ENCODE results near the gene WDR72. TPM values are rescaled to one million over a fixed set of nuclear protein-coding genes. Genes with fewer than 3 reads are reported as not detected.
"Not testable (repeated sequence)": the region's sequence is repeated elsewhere in the genome, so short reads cannot be mapped to it uniquely, and the experiment has no call there.

WDR72 gene
- total and polyA plus RNA-seq, 2 of the 4 experiments (the other 2 are of a cell fraction) = not detected

GRCh38 chr15:53786401-53786800 lies 26.9 kb upstream of the WDR72 start:
- Histone ChIP-seq H4K5ac (ENCODE audit: low read depth, low read length) (no peak overlapping the region), H3K79me1 (ENCODE audit: low read depth in 1 of 2, low read length in 2 of 2) (no peaks in the 10 kb centered on the region), H2BK120ac (ENCODE audit: low read depth, low read length) (no peak overlapping the region), H3K9ac (ENCODE audit: low read depth, low read length) (no peak overlapping the region), H4K91ac (ENCODE audit: insufficient read depth, low read depth, low read length) (no peak overlapping the region), H3K14ac (replicated peaks; ENCODE audit: low read depth, low read length) (no peak overlapping the region), H2AK5ac (ENCODE audit: low read depth, low read length) (no peak overlapping the region), H3K18ac (ENCODE audit: low read depth, low read length) (no peak overlapping the region), H3K4me1 (ENCODE audit: control insufficient read depth, insufficient read depth, low read length) (no peaks in the 10 kb centered on the region), H3K36me3 (ENCODE audit: control insufficient read depth, insufficient read depth, low read length) (no peaks in the 10 kb centered on the region), H3K56ac (ENCODE audit: extremely low read depth, insufficient read depth, low read length) (no peak overlapping the region), H3K4ac (ENCODE audit: low read depth, low read length) (no peak overlapping the region), H2BK5ac (ENCODE audit: low read depth, low read length, poor library complexity, severe bottlenecking) (no peak overlapping the region), H2AK9ac (replicated peaks; ENCODE audit: low read depth, low read length, poor library complexity) (no peak overlapping the region), H2BK20ac (ENCODE audit: low read depth, low read length) (no peak overlapping the region), H3K27ac (ENCODE audit: insufficient read depth, low read length) (no peak overlapping the region), H3K23ac (ENCODE audit: low read depth, low read length) (no peak overlapping the region), H4K8ac (ENCODE audit: low read depth in 2 of 2, low read length in 2 of 2) (no peak overlapping the region), H4K20me1 (ENCODE audit: insufficient read depth, low read length) (no peaks in the 10 kb centered on the region), H3K9me1 (ENCODE audit: insufficient read depth, low read length) (no peaks in the 10 kb centered on the region), H2BK15ac (ENCODE audit: low read depth, low read length) (no peak overlapping the region), H2AFZ (replicated peaks; ENCODE audit: low read length, poor library complexity) (no peak overlapping the region), H3K4me2 (ENCODE audit: low read depth, low read length) (no peak overlapping the region), H3K4me3 (ENCODE audit: insufficient read depth, low read depth, low read length) (no peak overlapping the region), H3K27me3 (ENCODE audit: control insufficient read depth, insufficient read depth, low read length) (no peaks in the 10 kb centered on the region), H3K9me3 (ENCODE audit: control insufficient read depth, insufficient read depth, low read length) (peaks cover 2% of the 10 kb centered on the region; the same call in 1 of the 2 replicates)
- intact Hi-C loops (cut with micrococcal nuclease) = no loop called here
- no TSS peak for BruUV-seq (replicated peaks)
- ATAC-seq (ENCODE audit: low read depth) (no peak), DNase-seq (no peak)
- dilution Hi-C loops (cut with HindIII; ENCODE audit: low sequenced_read_pairs, unreplicated experiment) = no loop called here
- TF ChIP-seq RCOR1 (IDR thresholded peaks at IDR 0.05; ENCODE audit: insufficient replicate concordance, low read length) (no peak), MXI1 (IDR thresholded peaks at IDR 0.05; ENCODE audit: borderline replicate concordance, low read depth, low read length) (no peak)
- TF ChIP-seq, protein P1, sequence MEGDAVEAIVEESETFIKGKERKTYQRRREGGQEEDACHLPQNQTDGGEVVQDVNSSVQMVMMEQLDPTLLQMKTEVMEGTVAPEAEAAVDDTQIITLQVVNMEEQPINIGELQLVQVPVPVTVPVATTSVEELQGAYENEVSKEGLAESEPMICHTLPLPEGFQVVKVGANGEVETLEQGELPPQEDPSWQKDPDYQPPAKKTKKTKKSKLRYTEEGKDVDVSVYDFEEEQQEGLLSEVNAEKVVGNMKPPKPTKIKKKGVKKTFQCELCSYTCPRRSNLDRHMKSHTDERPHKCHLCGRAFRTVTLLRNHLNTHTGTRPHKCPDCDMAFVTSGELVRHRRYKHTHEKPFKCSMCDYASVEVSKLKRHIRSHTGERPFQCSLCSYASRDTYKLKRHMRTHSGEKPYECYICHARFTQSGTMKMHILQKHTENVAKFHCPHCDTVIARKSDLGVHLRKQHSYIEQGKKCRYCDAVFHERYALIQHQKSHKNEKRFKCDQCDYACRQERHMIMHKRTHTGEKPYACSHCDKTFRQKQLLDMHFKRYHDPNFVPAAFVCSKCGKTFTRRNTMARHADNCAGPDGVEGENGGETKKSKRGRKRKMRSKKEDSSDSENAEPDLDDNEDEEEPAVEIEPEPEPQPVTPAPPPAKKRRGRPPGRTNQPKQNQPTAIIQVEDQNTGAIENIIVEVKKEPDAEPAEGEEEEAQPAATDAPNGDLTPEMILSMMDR (conservative IDR thresholded peaks at IDR 0.05; ENCODE audit: low read depth, low read length) = no peak
- in situ Hi-C loops (cut with MboI; ENCODE audit: low sequenced_read_pairs) = no loop called here
- no CpG with 5 or more reads among the region's 2 CpGs for WGBS, 2 experiments (ENCODE audit: extremely low coverage in 2 of 2, insufficient read length in 1 of 2)
- CTCF ChIA-PET = no interaction called here
- POLR2A ChIA-PET (ENCODE audit: unreplicated experiment) = no interaction called here

GRCh38 chr15:53785241-53785640 lies 25.8 kb upstream of the WDR72 start:
- in situ Hi-C loops (cut with MboI; ENCODE audit: low sequenced_read_pairs); H2BK5ac ChIP-seq (ENCODE audit: low read depth, low read length, poor library complexity, severe bottlenecking); H2AFZ ChIP-seq (replicated peaks; ENCODE audit: low read length, poor library complexity); H3K4me2 ChIP-seq (ENCODE audit: low read depth, low read length); H3K27ac ChIP-seq (ENCODE audit: insufficient read depth, low read length); H3K79me1 ChIP-seq (ENCODE audit: low read depth in 1 of 2, low read length in 2 of 2); H3K4ac ChIP-seq (ENCODE audit: low read depth, low read length); H3K56ac ChIP-seq (ENCODE audit: extremely low read depth, insufficient read depth, low read length); H3K14ac ChIP-seq (replicated peaks; ENCODE audit: low read depth, low read length); H2BK120ac ChIP-seq (ENCODE audit: low read depth, low read length); CTCF ChIA-PET; H4K20me1 ChIP-seq (ENCODE audit: insufficient read depth, low read length); H3K9ac ChIP-seq (ENCODE audit: low read depth, low read length); ATAC-seq (ENCODE audit: low read depth); DNase-seq; dilution Hi-C loops (cut with HindIII; ENCODE audit: low sequenced_read_pairs, unreplicated experiment); H4K91ac ChIP-seq (ENCODE audit: insufficient read depth, low read depth, low read length); H2BK15ac ChIP-seq (ENCODE audit: low read depth, low read length); BruUV-seq (replicated peaks); H4K8ac ChIP-seq (ENCODE audit: low read depth in 2 of 2, low read length in 2 of 2); H3K18ac ChIP-seq (ENCODE audit: low read depth, low read length); H3K27me3 ChIP-seq (ENCODE audit: control insufficient read depth, insufficient read depth, low read length); H4K5ac ChIP-seq (ENCODE audit: low read depth, low read length); H3K36me3 ChIP-seq (ENCODE audit: control insufficient read depth, insufficient read depth, low read length); H2AK5ac ChIP-seq (ENCODE audit: low read depth, low read length); H3K9me3 ChIP-seq (ENCODE audit: control insufficient read depth, insufficient read depth, low read length); H3K4me3 ChIP-seq (ENCODE audit: insufficient read depth, low read depth, low read length); H2AK9ac ChIP-seq (replicated peaks; ENCODE audit: low read depth, low read length, poor library complexity); H3K9me1 ChIP-seq (ENCODE audit: insufficient read depth, low read length); POLR2A ChIA-PET (ENCODE audit: unreplicated experiment); H3K23ac ChIP-seq (ENCODE audit: low read depth, low read length); H2BK20ac ChIP-seq (ENCODE audit: low read depth, low read length); H3K4me1 ChIP-seq (ENCODE audit: control insufficient read depth, insufficient read depth, low read length); intact Hi-C loops (cut with micrococcal nuclease): not testable (repeated sequence)
- WGBS, 2 experiments (ENCODE audit: extremely low coverage in 2 of 2, insufficient read length in 1 of 2) = no CpG with 5 or more reads among the region's 2 CpGs

Data from IMR-90 (cell line).